Testis (tissue), 2 donors: ENCODE data around the gene CNTN4.

Experiments
- CTCF ChIP-seq, 3 experiments: fragments of 450-650 bp in 2 of 3; fragments of 200-600 bp in 1 of 3; sonication (generic) in 1 of 3; IDR thresholded peaks; one replicate each; pipeline ENCODE4 v1.5.1; 2016 to 2019; ENCODE audit warnings: antibody characterized with exemption in 3 of 3, mild to moderate bottlenecking in 2 of 3, moderate library complexity in 1 of 3
- POLR2A ChIP-seq: fragments of 450-650 bp; IDR thresholded peaks from one replicate; pipeline ENCODE4 v1.6.1; 2017; ENCODE audit warnings: antibody characterized with exemption, mild to moderate bottlenecking, moderate library complexity

DNA sequence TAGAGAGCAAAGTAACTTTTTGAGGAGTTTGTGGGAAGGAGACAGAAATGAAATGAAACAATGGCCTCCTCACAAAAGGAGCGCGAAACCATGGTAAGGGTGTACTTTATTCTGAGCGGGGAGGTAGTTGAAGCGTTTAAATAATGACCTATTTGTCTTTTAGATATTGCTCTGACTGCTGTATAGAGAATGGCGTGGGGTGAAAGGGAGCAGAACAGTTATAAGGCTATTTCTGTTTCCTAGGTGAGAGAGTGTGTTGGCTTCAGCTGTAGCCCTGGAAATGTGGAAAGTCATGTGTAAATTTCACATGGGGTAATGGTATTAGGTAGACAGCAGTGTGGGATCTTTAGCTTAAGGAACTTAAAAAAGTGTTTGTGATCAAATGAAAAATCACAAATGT, 54.9 kb downstream of the CNTN4 start:
- TF ChIP-seq CTCF (IDR thresholded peaks at IDR 0.05) (no peak), POLR2A (no peak)
